GM04504 (cell line): Measurements from ENCODE around the gene ZBTB20.
A peak's percentile ranks its signal among the peaks of the same experiment; 100 is the strongest.

Experiments used
- DNase-seq: peaks from one replicate; pipeline ENCODE4 v3.0.0-alpha.2; 2012; ENCODE audit warnings: low read depth

Gene ZBTB20

GRCh38 chr3:114519415-114519814, 627.7 kb downstream of the ZBTB20 start:
- no peak for DNase-seq

- no peak for DNase-seq
These were observed 628.8 kb downstream of the ZBTB20 start for GRCh38 chr3:114518206-114518808.

DNA sequence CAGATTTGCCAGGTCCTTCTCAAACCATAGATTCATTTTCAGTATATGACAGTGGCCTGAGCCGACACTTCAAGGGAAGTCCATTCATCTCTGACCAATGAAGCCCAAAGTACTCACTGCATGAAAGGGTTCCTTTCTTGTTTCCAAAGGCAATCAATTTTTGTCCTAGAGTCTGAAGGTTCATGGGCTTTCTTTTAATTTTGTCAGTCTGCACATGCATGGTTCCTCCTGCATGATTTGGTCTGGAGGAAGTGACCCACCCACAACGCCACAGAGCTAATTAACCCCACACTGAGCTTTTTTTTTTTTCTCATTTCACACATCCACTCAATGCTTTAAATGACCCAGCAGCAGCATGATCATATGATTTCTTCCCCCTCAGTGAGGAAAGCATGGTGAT, 636.9 kb downstream of the ZBTB20 start:
- no peak for DNase-seq

GRCh38 chr3:114509756-114510155, 637.3 kb downstream of the ZBTB20 start:
- DNase-seq, result no peak

GRCh38 chr3:114508976-114509375, 638.1 kb downstream of the ZBTB20 start:
- DNase-seq, result no peak

GRCh38 chr3:114508208-114508607, 638.9 kb downstream of the ZBTB20 start:
- DNase-seq, result no peak

DNA sequence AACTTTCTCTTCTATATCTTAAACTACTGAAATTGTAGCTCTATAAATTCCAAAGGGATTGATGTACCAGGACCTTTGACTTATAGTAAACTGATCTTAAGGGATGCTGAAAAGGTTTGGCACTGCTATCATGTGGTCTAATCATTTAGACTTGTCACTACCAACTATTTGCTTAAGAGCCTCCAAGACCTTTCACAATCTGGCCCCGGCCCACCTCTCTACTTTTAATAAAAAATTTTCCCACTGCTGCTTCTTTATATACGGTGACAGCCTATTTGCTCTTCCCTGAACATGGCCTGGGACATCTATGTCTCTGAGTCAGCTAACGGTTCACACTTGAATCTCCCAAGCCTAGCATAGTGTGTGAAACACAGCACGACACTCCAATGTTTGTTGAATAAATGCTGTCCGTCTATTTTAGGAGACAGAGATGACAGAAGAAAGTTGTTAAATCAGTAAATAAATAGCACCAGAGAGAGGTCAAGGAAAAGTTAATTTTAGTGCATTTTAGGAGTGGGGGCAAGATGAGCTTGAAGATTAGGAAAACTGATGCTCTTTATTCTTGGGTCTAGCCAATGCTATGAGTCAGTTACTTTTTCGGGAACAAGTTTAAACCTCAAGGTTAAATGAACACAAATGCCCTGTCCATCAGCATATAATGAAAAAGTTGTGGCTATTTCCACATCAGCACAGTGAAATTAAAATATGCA, 640.3 kb downstream of the ZBTB20 start:
- DNase-seq, result peak; percentile 47

DNA sequence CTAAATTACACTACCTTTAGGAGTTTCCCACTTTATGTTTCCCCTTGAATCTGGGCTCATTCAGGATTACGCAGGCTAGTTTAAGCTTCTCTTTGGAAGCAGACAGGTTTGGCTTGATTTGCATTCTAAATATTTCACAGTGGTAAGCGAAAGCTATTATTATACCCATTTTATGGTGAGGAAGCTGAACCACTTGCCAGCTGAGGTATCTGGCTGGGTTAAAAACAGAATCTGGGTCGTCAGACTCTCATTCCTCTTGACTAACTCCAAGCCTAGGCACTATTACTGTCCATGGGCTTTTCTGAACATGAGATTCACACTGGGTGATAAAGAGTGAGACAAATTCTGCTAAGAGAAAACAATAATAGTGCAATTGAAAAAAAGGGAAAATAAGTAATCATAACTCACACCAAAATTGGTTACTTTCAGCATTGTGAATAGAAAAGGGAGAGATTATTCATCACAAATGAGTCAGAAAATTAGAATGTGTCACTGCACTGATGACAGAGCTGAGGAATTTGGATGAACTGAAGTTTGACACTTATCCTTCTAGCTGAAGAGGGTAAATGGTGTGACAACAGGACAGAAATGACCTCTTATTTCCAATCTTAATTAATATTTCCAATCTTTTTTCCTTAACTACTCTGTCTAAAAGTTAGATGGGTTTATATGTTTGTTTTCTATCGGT, 642.0 kb downstream of the ZBTB20 start:
- DNase-seq, result no peak

GRCh38 chr3:114502204-114502603, 644.9 kb downstream of the ZBTB20 start:
- no peak for DNase-seq

- no peak for DNase-seq
These were observed 647.1 kb downstream of the ZBTB20 start for GRCh38 chr3:114499976-114500375.

DNA sequence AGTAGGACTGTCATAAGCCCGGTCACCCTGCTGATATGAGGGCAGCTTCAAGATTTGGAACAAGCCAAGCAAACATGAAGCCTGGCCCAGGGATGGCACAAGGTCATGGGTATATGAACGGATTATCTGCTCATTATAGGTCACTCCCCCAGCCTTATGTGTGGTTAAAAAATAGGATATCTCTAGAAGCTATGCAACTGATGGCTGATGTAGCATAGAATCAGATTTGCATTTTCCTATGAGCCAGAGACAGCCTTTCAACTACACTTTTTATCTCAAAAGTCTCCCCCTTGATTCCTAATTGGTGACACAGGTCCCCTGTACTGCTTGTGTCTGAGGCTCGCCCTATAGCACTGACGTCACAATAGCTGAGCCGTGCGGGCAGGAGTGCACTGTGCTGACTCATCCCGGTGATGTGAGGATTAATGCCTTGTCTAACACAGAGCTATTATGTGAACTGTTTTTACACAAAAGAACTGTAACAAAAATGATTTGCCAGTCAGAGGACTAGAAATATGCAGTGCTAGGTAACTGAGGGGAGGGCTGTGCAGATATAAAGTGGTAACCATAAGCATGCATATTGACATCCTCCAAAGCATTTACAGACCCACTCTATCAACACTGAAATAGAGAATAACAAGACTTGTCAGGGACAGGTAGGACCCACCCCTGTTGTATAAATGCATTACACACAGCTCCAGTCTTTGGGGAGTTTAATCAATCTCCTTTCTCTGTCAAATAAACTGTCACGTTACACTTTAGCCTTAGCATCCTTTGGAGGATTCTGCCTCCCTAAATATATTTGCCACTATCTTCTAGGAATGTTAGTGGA, 648.3 kb downstream of the ZBTB20 start:
- DNase-seq, result no peak

GRCh38 chr3:114496874-114497273, 650.2 kb downstream of the ZBTB20 start:
- peak; percentile 54 for DNase-seq

DNA sequence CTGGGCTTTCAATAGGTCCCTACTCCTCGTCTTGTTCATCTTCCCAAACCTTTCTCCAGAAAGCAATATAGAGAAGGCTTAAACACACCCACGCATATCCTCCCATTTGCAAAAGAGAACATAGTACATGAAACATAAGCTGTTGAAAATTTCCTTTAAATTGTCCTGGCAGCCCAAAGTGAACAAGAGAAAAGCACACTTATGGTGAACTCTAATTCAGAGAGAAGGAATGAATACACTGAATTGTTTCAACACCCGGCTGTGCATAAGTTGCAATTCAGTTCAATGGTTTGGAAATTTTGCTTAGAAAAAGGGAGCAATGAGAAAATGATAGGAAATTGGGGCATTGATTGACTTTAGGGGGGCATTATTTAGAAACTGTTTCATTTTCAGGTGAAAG, 650.6 kb downstream of the ZBTB20 start:
- no peak for DNase-seq

DNA sequence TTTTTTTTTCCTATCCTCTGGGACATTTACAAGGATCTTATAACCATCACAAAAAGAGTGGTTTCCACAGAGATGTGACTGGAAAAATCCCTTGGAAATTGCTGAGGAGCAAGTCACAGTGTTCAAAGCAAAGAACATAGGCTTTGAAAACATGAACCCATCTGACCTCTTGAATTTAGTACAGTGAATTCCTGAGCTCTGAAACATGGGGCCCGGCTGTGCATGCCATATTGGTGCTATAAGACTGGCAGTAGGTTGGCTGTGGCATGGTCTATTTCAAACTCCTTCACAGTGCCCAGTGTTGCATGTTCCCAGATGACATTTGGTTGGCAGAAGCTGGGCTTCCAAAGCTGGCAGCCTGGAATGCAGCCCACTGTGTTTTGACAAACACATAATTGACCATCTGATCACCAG, 651.1 kb downstream of the ZBTB20 start:
- peak; percentile 53 for DNase-seq

DNA sequence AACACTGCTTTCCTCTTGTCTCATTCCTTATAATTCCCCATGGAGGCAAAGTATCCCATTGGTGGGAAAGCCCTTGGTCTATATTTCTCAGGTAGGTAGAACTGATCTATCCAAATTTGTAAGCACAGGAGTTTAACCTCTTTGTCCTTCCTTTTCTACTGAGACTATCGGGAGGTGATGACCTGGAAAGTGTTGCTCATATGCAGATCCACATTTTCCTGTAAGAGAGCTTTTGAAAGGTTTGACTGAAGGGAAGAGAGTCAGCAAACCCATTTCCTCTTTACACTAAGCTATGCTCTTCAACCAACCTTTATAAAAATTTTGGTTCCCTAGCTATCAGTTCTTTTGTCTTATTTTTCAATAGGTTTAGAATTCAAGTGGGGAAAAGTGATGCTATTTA, 652.6 kb downstream of the ZBTB20 start:
- no peak for DNase-seq

DNA sequence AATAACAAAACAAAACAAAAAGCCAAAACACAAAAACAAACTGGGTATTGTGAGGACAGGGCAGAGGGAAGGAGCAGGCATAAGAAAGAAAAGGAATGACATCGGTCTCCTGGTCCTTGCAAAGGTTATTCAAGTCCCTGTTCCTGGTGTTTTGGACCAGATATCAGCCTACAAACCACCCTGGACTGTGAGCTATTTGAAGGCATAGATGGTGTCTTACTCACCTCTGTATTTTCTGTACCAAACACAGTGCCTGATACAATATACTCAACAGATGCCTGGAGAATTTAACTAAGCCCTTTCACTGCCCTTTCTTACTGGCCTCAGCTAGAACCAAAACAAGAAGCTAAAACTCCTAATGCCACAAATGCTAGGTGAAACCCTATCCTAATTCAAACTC, 656.3 kb downstream of the ZBTB20 start:
- DNase-seq, result no peak

DNA sequence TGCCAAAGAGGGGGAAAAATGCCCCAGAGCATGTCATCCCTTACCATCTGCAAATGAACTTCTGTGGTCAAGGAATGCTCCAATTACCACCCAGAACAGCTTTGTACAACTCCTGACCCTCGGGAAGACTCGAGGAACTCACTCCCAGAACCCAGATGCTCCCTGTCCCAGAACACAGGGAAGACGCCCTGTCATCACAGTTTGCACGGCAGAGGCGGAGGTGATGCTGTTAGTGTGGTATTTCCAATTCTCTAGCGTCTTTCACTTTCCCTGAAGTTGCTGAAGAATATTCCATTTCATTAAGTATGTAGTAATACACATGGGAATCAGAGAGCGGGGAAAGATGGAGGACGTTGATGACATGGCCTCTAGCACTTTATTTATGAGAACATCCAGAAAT, 659.6 kb downstream of the ZBTB20 start:
- no peak for DNase-seq

- no peak for DNase-seq
These were observed 662.2 kb downstream of the ZBTB20 start for GRCh38 chr3:114484919-114485318.

- DNase-seq, result no peak
These were observed 666.0 kb downstream of the ZBTB20 start for GRCh38 chr3:114481113-114481512.

GRCh38 chr3:114480442-114480841, 666.6 kb downstream of the ZBTB20 start:
- DNase-seq, result no peak

DNA sequence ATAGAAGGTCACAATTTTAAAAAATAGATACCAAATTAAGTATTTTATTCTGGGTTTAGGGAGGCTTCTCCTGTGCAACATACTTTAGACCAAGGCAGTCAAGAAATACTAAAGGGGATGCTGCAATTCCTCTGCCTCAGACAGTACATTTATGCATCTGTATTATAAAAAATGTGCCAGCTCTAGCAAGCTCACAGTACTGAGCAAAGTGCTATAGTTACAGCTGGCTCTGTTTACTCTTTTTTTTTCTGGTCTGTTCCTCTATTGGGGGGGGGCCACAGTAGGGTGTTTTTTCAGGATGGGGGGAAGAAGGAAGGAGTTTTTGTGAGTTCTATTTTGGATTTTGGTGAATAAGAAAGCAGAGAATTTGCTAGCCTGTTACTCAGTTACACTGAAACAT, 668.3 kb downstream of the ZBTB20 start:
- DNase-seq, result no peak

- no peak for DNase-seq
These were observed 670.6 kb downstream of the ZBTB20 start for GRCh38 chr3:114476511-114476910.

DNA sequence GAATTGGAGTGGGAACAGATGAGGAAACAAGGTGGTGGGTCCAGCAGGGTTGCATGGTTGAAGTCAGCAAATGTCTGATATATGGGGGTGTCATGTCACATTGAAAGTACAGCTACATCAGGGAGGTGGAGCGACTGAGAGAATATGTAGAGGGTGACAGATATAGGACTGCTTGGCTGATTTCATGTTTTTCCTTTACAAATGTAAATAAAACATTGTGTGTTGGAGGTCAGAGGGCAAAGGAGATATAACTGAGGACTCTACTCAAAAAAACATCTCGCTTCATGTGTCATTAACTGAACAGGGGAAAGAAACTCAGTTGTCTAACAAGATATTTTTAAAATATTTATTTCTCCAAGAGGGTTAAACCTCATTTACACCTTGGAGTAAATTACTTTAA, 675.6 kb downstream of the ZBTB20 start:
- no peak for DNase-seq
